Measurements from ENCODE around the gene CCDC170.

GRCh38 chr6:151544453-151544852 lies 50.6 kb downstream of the CCDC170 start:
- TF ChIP-seq CTCF (IDR thresholded peaks at IDR 0.05; ENCODE audit: insufficient read depth, low read length) (no peak), GABPA (IDR thresholded peaks at IDR 0.05; ENCODE audit: low read depth) (no peak), POLR2AphosphoS5 (IDR thresholded peaks at IDR 0.05; ENCODE audit: low read depth) (no peak), SPI1 (IDR thresholded peaks at IDR 0.05; ENCODE audit: borderline replicate concordance, low read depth) (no peak)

All from HL-60 (cell line).